Lung (tissue), 12 donors: Measurements from ENCODE around the gene PAIP1. TPM values are rescaled to one million over a fixed set of nuclear protein-coding genes. Genes with fewer than 3 reads are reported as not detected.
"Not testable (repeated sequence)": the region's sequence is repeated elsewhere in the genome, so short reads cannot be mapped to it uniquely, and the experiment has no call there.

Experiments
- ATAC-seq: fragments of 200-7000 bp; cut with Tn5 transposase; one replicate; pipeline ENCODE4 v1.9.1; 2020; ENCODE audit warnings: moderate number of reproducible peaks; ENCODE audit not compliant: insufficient read depth, low FRiP score
- DNase-seq, 3 donors: peaks; one replicate each; pipeline ENCODE4 v3.0.0-alpha.2; 2013 to 2017
- H3K27ac ChIP-seq, 2 donors: one replicate each; pipeline ENCODE4 v1.5.1; 2013; ENCODE audit warnings: mild to moderate bottlenecking in 2 of 2, moderate library complexity in 2 of 2, control low read depth in 1 of 2, inconsistent platforms in 1 of 2, low read depth in 1 of 2, low read length in 1 of 2
- H3K27me3 ChIP-seq, 3 donors: one replicate each; pipeline ENCODE4 v1.5.1; 2013; ENCODE audit warnings: low read length in 2 of 3; ENCODE audit not compliant: control insufficient read depth in 3 of 3, insufficient read depth in 3 of 3
- H3K36me3 ChIP-seq, 4 donors: one replicate each; pipeline ENCODE4 v1.5.1; 2013; ENCODE audit warnings: low read length in 4 of 4, mild to moderate bottlenecking in 1 of 4, moderate library complexity in 1 of 4; ENCODE audit not compliant: control insufficient read depth in 4 of 4, insufficient read depth in 4 of 4
- H3K4me1 ChIP-seq, 5 donors: one replicate each; pipeline ENCODE4 v1.5.1; 2013; ENCODE audit warnings: low read length in 5 of 5, mild to moderate bottlenecking in 2 of 5, moderate library complexity in 1 of 5; ENCODE audit not compliant: control insufficient read depth in 5 of 5, insufficient read depth in 5 of 5
- H3K4me3 ChIP-seq: one replicate; pipeline ENCODE4 v1.5.1; 2013; ENCODE audit warnings: mild to moderate bottlenecking, control low read depth, moderate library complexity
- H3K9ac ChIP-seq, 2 donors: one replicate each; pipeline ENCODE4 v1.5.1; 2013; ENCODE audit warnings: low read length in 2 of 2, control low read depth in 1 of 2; ENCODE audit not compliant: insufficient read depth in 1 of 2
- H3K9me3 ChIP-seq, 4 donors: one replicate each; pipeline ENCODE4 v1.5.1; 2013; ENCODE audit warnings: low read length in 3 of 4, mild to moderate bottlenecking in 1 of 4, moderate library complexity in 1 of 4; ENCODE audit not compliant: control insufficient read depth in 4 of 4, insufficient read depth in 3 of 4
- WGBS, 2 donors: extraction: QIAGEN DNeasy Blood & Tissue Kit; methylation state at CpG; one replicate each; pipeline ENCODE4 v1.1.7; 2013; 5-methylcytosine and 5-hydroxymethylcytosine counted together
- polyA plus RNA-seq, 2 donors: library from polyadenylated mRNA; stranded (reverse); fragments of 200-250 nt; gene quantifications; one replicate each; pipeline ENCODE4 v1.2.1, GENCODE V29; 2013
- total RNA-seq, 2 donors: library from RNA; depleted of rRNA in 1 of 2; stranded (reverse); fragments of >200 nt in 1 of 2; gene quantifications; one replicate each; pipeline ENCODE4 v1.2.1, GENCODE V29; 2014 to 2021
- TF ChIP-seq, protein P1 (sequence below): IDR thresholded peaks from 2 replicates; pipeline ENCODE4 v1.5.1; 2012; ENCODE audit warnings: mild to moderate bottlenecking; ENCODE audit errors: control extremely low read depth, extremely low read depth
- donor health status: control.
- donor health status: control.
- donor health status: Bipolar disorder and iron deficiency.
- donor health status: healthy.
- donor health status: DM: yes; HTN: yes; CAD: no.

Gene PAIP1
- total and polyA plus RNA-seq, 4 donors, result 46.1 to 91.1 (median 55.0) TPM

DNA sequence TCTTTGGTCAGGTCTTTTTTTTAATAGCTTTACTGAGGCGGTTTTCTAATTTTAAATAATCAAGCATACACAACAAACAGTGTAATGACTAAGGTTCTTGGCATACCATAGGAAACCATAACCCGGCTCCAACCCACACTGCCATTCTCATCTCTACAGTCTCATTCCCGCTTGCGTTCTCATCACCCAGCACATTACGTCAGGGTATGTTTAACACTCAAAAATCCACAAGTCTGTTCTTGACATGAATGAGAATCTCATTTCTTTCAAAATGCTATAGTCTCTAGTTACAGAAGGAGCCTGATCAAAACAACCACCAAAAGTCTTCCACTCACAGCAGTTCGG is 42.4 kb downstream of the PAIP1 start:
- TF ChIP-seq, protein P1, sequence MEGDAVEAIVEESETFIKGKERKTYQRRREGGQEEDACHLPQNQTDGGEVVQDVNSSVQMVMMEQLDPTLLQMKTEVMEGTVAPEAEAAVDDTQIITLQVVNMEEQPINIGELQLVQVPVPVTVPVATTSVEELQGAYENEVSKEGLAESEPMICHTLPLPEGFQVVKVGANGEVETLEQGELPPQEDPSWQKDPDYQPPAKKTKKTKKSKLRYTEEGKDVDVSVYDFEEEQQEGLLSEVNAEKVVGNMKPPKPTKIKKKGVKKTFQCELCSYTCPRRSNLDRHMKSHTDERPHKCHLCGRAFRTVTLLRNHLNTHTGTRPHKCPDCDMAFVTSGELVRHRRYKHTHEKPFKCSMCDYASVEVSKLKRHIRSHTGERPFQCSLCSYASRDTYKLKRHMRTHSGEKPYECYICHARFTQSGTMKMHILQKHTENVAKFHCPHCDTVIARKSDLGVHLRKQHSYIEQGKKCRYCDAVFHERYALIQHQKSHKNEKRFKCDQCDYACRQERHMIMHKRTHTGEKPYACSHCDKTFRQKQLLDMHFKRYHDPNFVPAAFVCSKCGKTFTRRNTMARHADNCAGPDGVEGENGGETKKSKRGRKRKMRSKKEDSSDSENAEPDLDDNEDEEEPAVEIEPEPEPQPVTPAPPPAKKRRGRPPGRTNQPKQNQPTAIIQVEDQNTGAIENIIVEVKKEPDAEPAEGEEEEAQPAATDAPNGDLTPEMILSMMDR, result no peak
- 0 to 1% methylated on average over 6 of the region's 6 CpGs for WGBS, 2 donors
- peaks cover 0 to 21% (median 6%) of the 10 kb centered on the region in 5 donors for H3K4me1 ChIP-seq
- H3K9me3 ChIP-seq, result no peaks in the 10 kb centered on the region
- peak overlapping the region; percentile 65 to 83 for H3K27ac ChIP-seq
- H3K9ac ChIP-seq, result peak overlapping the region; percentile 89 to 93
- ATAC-seq (no peak), DNase-seq (no peak)
- no peaks in the 10 kb centered on the region for H3K36me3 ChIP-seq
- H3K4me3 ChIP-seq, result peak overlapping the region; percentile 63
- H3K27me3 ChIP-seq, result no peaks in the 10 kb centered on the region

- no peaks in the 10 kb centered on the region for H3K9me3 ChIP-seq
- no peak overlapping the region for H3K4me3 ChIP-seq
- TF ChIP-seq, protein P1, result no peak
- DNase-seq (peak in 2 of 3 donors; percentile 18 to 32), ATAC-seq (no peak)
- H3K27ac ChIP-seq, result no peak overlapping the region
- H3K27me3 ChIP-seq, result no peaks in the 10 kb centered on the region
- H3K36me3 ChIP-seq, result no peaks in the 10 kb centered on the region
- H3K4me1 ChIP-seq, result peaks cover 0 to 21% (median 6%) of the 10 kb centered on the region in 5 donors
- H3K9ac ChIP-seq, result peak overlapping the region; percentile 89 to 93
- WGBS, 2 donors, result 20 to 31% methylated on average over 4 of the region's 4 CpGs
Measured at GRCh38 chr5:43514025-43514424, 42.9 kb downstream of the PAIP1 start.

- WGBS, 2 donors, result 93 to 95% methylated on average over 21 to 36 of the region's 36 CpGs
- not testable (repeated sequence) for H3K27ac ChIP-seq, H3K4me3 ChIP-seq, H3K9me3 ChIP-seq, H3K9ac ChIP-seq, H3K27me3 ChIP-seq, H3K36me3 ChIP-seq, DNase-seq, ATAC-seq
- H3K4me1 ChIP-seq, result peaks cover 0 to 21% (median 6%) of the 10 kb centered on the region in 5 donors
Measured at GRCh38 chr5:43511062-43511461, 45.8 kb downstream of the PAIP1 start.

GRCh38 chr5:43498581-43498980 is 58.3 kb downstream of the PAIP1 start:
- H3K4me1 ChIP-seq, result no peaks in the 10 kb centered on the region
- no peaks in the 10 kb centered on the region for H3K27me3 ChIP-seq
- DNase-seq (no peak), ATAC-seq (no peak)
- H3K36me3 ChIP-seq, result peaks cover 0 to 6% (median 0%) of the 10 kb centered on the region in 4 donors
- WGBS, 2 donors, result 89 to 95% methylated on average over 2 of the region's 2 CpGs
- H3K9me3 ChIP-seq, result no peaks in the 10 kb centered on the region
- H3K27ac ChIP-seq, result no peak overlapping the region
- TF ChIP-seq, protein P1, result no peak
- H3K9ac ChIP-seq, result no peak overlapping the region
- no peak overlapping the region for H3K4me3 ChIP-seq
